BJ (cell line): ENCODE measurements around the gene SNX20. TPM values are rescaled to one million over a fixed set of nuclear protein-coding genes. Genes with fewer than 3 reads are reported as not detected.

Source experiments
- CTCF ChIA-PET: fragments of 350-600 bp; formaldehyde crosslinking; extraction: SDS; loops from one replicate; lab custom pipeline; 2021; ENCODE audit warnings: antibody characterized with exemption, inconsistent platforms; lab: Yijun Ruan, JAX
- POLR2A ChIA-PET: fragments of 300-600 bp; sonication (Branson Sonifier 250); formaldehyde crosslinking; extraction: SDS; loops from one replicate; lab custom pipeline; 2021; ENCODE audit warnings: antibody characterized with exemption; lab: Charles Lee
- DNase-seq: peaks from one replicate; pipeline ENCODE4 v3.0.0-alpha.2; 2011; ENCODE audit warnings: low read depth
- H3K27me3 ChIP-seq: 2 replicates; pipeline ENCODE4 v1.6.0; 2011; ENCODE audit warnings: low read length; ENCODE audit not compliant: control insufficient read depth, insufficient read depth
- H3K36me3 ChIP-seq: 2 replicates; pipeline ENCODE4 v1.5.1; 2011; ENCODE audit warnings: low read length; ENCODE audit not compliant: control insufficient read depth, insufficient read depth
- H3K4me3 ChIP-seq: 2 replicates; pipeline ENCODE4 v1.5.1; 2011; ENCODE audit warnings: low read depth, mild to moderate bottlenecking, control low read depth, low read length
- CTCF ChIP-seq: IDR thresholded peaks from 2 replicates; pipeline ENCODE4 v1.5.1; 2011; ENCODE audit warnings: low read depth, mild to moderate bottlenecking, control low read depth, inconsistent platforms, low read length, moderate library complexity; ENCODE audit not compliant: insufficient read depth
- polyA plus RNA-seq: library from polyadenylated mRNA; depleted of rRNA; stranded (reverse); fragments of >200 nt; gene quantifications from 2 replicates; pipeline ENCODE4 v1.2.3, GENCODE V29; 2011

The SNX20 gene
- polyA plus RNA-seq, 1 experiment, result not detected

GRCh38 chr16:50711040-50711439 lies 29.9 kb upstream of the SNX20 start:
- Histone ChIP-seq H3K36me3 (no peaks in the 10 kb centered on the region), H3K27me3 (no peaks in the 10 kb centered on the region), H3K4me3 (no peak overlapping the region)
- no peak for TF ChIP-seq CTCF
- POLR2A ChIA-PET, result no interaction called here
- no peak for DNase-seq
- CTCF ChIA-PET, result interaction anchor here (1.0 kb wide), 1 partner anchor 95 kb away, joined by 3 read pairs; no protein-coding TSS in a partner anchor

GRCh38 chr16:50709980-50710379 lies 28.9 kb upstream of the SNX20 start:
- ChIA-PET POLR2A (no interaction called here), CTCF (no interaction called here)
- Histone ChIP-seq H3K4me3 (no peak overlapping the region), H3K36me3 (no peaks in the 10 kb centered on the region), H3K27me3 (no peaks in the 10 kb centered on the region)
- no peak for DNase-seq
- TF ChIP-seq CTCF, result no peak

GRCh38 chr16:50709061-50709684 lies 28.1 kb upstream of the SNX20 start:
- TF ChIP-seq CTCF, result no peak
- no peaks in the 10 kb centered on the region for H3K36me3 ChIP-seq
- H3K4me3 ChIP-seq, result no peak overlapping the region
- H3K27me3 ChIP-seq, result no peaks in the 10 kb centered on the region
- no peak for DNase-seq
- ChIA-PET POLR2A (no interaction called here), CTCF (no interaction called here)

GRCh38 chr16:50708373-50709060 lies 27.4 kb upstream of the SNX20 start:
- H3K36me3 ChIP-seq, result no peaks in the 10 kb centered on the region
- DNase-seq, result no peak
- no peak for TF ChIP-seq CTCF
- no peaks in the 10 kb centered on the region for H3K27me3 ChIP-seq
- no peak overlapping the region for H3K4me3 ChIP-seq
- CTCF ChIA-PET, result no interaction called here
- POLR2A ChIA-PET, result no interaction called here

- POLR2A ChIA-PET, result no interaction called here
- CTCF ChIA-PET, result interaction anchor here (1.0 kb wide), 1 partner anchor 10 kb away, joined by 3 read pairs; no protein-coding TSS in a partner anchor
Observed at GRCh38 chr16:50706250-50706649, 25.1 kb upstream of the SNX20 start.

More at GRCh38 chr16:50706250-50706649, 25.1 kb upstream of the SNX20 start:
- Histone ChIP-seq H3K36me3 (no peaks in the 10 kb centered on the region), H3K27me3 (no peaks in the 10 kb centered on the region), H3K4me3 (no peak overlapping the region)
- no peak for TF ChIP-seq CTCF
- no peak for DNase-seq
